H1 (cell line): ENCODE data around the gene SMCHD1. TPM values are rescaled to one million over a fixed set of nuclear protein-coding genes. Genes with fewer than 3 reads are reported as not detected.

Source experiments
- CTCF ChIA-PET: fragments of 300-600 bp; sonication (Branson Sonifier 250); formaldehyde crosslinking; loops from one replicate; lab custom pipeline; 2021; ENCODE audit not compliant: partially characterized antibody; lab: Charles Lee
- POLR2A ChIA-PET: fragments of 300-600 bp; sonication (Branson Sonifier 250); formaldehyde crosslinking; loops from one replicate; lab custom pipeline; 2021; ENCODE audit warnings: inconsistent platforms; ENCODE audit not compliant: partially characterized antibody; lab: Charles Lee
- DNase-seq, 2 experiments: peaks; one replicate each; pipeline versions ENCODE4 v3.0.0 to v3.0.0-alpha.2; 2010 to 2022; ENCODE audit warnings: low spot score in 2 of 2, low read depth in 1 of 2, mixed read lengths in 1 of 2
- FAIRE-seq: peaks from 2 replicates; lab custom pipeline; 2011; peaks lifted over from hg19 to GRCh38; lab: Jason Lieb, UNC
- H2AFZ ChIP-seq: 2 replicates; pipeline ENCODE4 v1.8.1; 2012; ENCODE audit warnings: low read length, inconsistent platforms
- H2AK5ac ChIP-seq: 2 replicates; pipeline ENCODE4 v1.6.1; 2013; ENCODE audit warnings: low read depth, low read length
- H2BK120ac ChIP-seq: replicated peaks from 2 replicates; pipeline ENCODE3; 2013; ENCODE audit warnings: low read depth, low read length, inconsistent platforms
- H2BK12ac ChIP-seq: 2 replicates; pipeline ENCODE4 v1.6.1; 2013; ENCODE audit warnings: low read depth, low read length
- H2BK15ac ChIP-seq: 2 replicates; pipeline ENCODE4 v1.6.1; 2013; ENCODE audit warnings: low read length
- H2BK20ac ChIP-seq: 2 replicates; pipeline ENCODE4 v1.6.1; 2013; ENCODE audit warnings: low read length
- H2BK5ac ChIP-seq: 2 replicates; pipeline ENCODE4 v1.6.1; 2013; ENCODE audit warnings: low read depth, low read length
- H3K14ac ChIP-seq: 2 replicates; pipeline ENCODE4 v1.6.1; 2013; ENCODE audit warnings: inconsistent platforms; ENCODE audit not compliant: insufficient read length
- H3K18ac ChIP-seq: 2 replicates; pipeline ENCODE4 v1.6.1; 2013; ENCODE audit warnings: low read length; ENCODE audit errors: extremely low read depth
- H3K23ac ChIP-seq: 2 replicates; pipeline ENCODE4 v1.6.1; 2013; ENCODE audit warnings: inconsistent platforms; ENCODE audit not compliant: insufficient read length
- H3K23me2 ChIP-seq: 2 replicates; pipeline ENCODE4 v1.6.1; 2013; ENCODE audit warnings: low read depth, low read length
- H3K27ac ChIP-seq: 2 replicates; pipeline ENCODE4 v1.6.1; 2011; ENCODE audit warnings: low read depth, low read length, inconsistent platforms
- H3K27me3 ChIP-seq, 4 experiments: replicated peaks in 1 of 4; 1 replicate in 1 of 4; 2 replicates in 3 of 4; pipeline versions ENCODE4 v1.6.1 to v1.8.1; 2011 to 2013; ENCODE audit warnings: low read length in 3 of 4, mild to moderate bottlenecking in 3 of 4, inconsistent platforms in 2 of 4, mixed read lengths in 2 of 4, moderate library complexity in 1 of 4; ENCODE audit not compliant: control insufficient read depth in 3 of 4, insufficient read depth in 3 of 4; ENCODE audit errors: extremely low read depth in 1 of 4
- H3K36me3 ChIP-seq, 4 experiments: 2 replicates each; pipeline versions ENCODE4 v1.6.1 to v1.8.1; 2011 to 2013; ENCODE audit warnings: mild to moderate bottlenecking in 4 of 4, low read length in 3 of 4, moderate library complexity in 2 of 4, control low read depth in 1 of 4, inconsistent platforms in 1 of 4; ENCODE audit not compliant: insufficient read depth in 4 of 4, control insufficient read depth in 2 of 4
- H3K4ac ChIP-seq: replicated peaks from 2 replicates; pipeline ENCODE3; 2013; ENCODE audit warnings: low read length, low read depth, mixed read lengths, inconsistent platforms; ENCODE audit not compliant: insufficient read length
- H3K4me1 ChIP-seq, 4 experiments: replicated peaks in 1 of 4; 1 replicate in 1 of 4; 2 replicates in 3 of 4; pipeline versions ENCODE4 v1.6.1 to v1.8.1; 2011 to 2013; ENCODE audit warnings: low read length in 3 of 4, inconsistent platforms in 2 of 4, mixed read lengths in 1 of 4; ENCODE audit not compliant: insufficient read depth in 4 of 4, control insufficient read depth in 3 of 4
- H3K4me2 ChIP-seq, 2 experiments: 2 replicates each; pipeline versions ENCODE4 v1.6.1 to v1.8.1; 2011 to 2013; ENCODE audit warnings: low read depth in 2 of 2, low read length in 2 of 2, control low read depth in 1 of 2, inconsistent platforms in 1 of 2, mild to moderate bottlenecking in 1 of 2; ENCODE audit not compliant: insufficient read depth in 1 of 2
- H3K4me3 ChIP-seq, 4 experiments: fragments of 200-600, 300-600 bp in 1 of 4; sonication (generic), shearing (Covaris generic), sonication (Bioruptor Twin) in 1 of 4; 2 replicates each; pipeline versions ENCODE4 v1.5.1 to v1.8.1; 2011 to 2016; ENCODE audit warnings: low read length in 4 of 4, low read depth in 3 of 4, control low read depth in 2 of 4, inconsistent platforms in 2 of 4, mild to moderate bottlenecking in 2 of 4, mixed read lengths in 1 of 4, moderate library complexity in 1 of 4; ENCODE audit not compliant: insufficient read depth in 2 of 4; ENCODE audit errors: extremely low read depth in 1 of 4
- H3K56ac ChIP-seq: replicated peaks from 2 replicates; pipeline ENCODE3; 2013; ENCODE audit warnings: low read depth, mild to moderate bottlenecking, mixed read lengths, low read length, inconsistent platforms; ENCODE audit not compliant: insufficient read length
- H3K79me1 ChIP-seq: 2 replicates; pipeline ENCODE4 v1.6.1; 2013; ENCODE audit warnings: low read depth, low read length, control low read depth
- H3K79me2 ChIP-seq, 2 experiments: 2 replicates each; pipeline versions ENCODE4 v1.6.1 to v1.8.1; 2012 to 2013; ENCODE audit warnings: low read length in 2 of 2, mild to moderate bottlenecking in 2 of 2, inconsistent platforms in 1 of 2; ENCODE audit not compliant: insufficient read depth in 2 of 2, control insufficient read depth in 1 of 2
- H3K9ac ChIP-seq, 4 experiments: replicated peaks in 1 of 4; 1 replicate in 1 of 4; 2 replicates in 3 of 4; pipeline versions ENCODE4 v1.6.1 to v1.8.1; 2011 to 2013; ENCODE audit warnings: low read depth in 3 of 4, low read length in 3 of 4, control low read depth in 2 of 4, mild to moderate bottlenecking in 2 of 4, moderate library complexity in 2 of 4, inconsistent platforms in 1 of 4; ENCODE audit errors: extremely low read depth in 1 of 4
- H3K9me3 ChIP-seq, 2 experiments: 2 replicates each; pipeline versions ENCODE4 v1.6.1 to v1.8.1; 2012 to 2013; ENCODE audit warnings: mild to moderate bottlenecking in 2 of 2, moderate library complexity in 2 of 2, control low read depth in 1 of 2, inconsistent platforms in 1 of 2, low read depth in 1 of 2, low read length in 1 of 2, mixed read lengths in 1 of 2; ENCODE audit not compliant: insufficient read depth in 2 of 2
- H4K20me1 ChIP-seq, 2 experiments: replicated peaks in 1 of 2; 2 replicates each; pipeline versions ENCODE3 to v1.8.1; 2011 to 2013; ENCODE audit warnings: inconsistent platforms in 2 of 2, low read length in 2 of 2, mild to moderate bottlenecking in 1 of 2; ENCODE audit not compliant: insufficient read depth in 2 of 2, control insufficient read depth in 1 of 2
- H4K5ac ChIP-seq: 2 replicates; pipeline ENCODE4 v1.6.1; 2013; ENCODE audit warnings: low read length, low read depth, mixed read lengths, inconsistent platforms; ENCODE audit not compliant: insufficient read length
- H4K8ac ChIP-seq: 2 replicates; pipeline ENCODE4 v1.8.0; 2013; ENCODE audit warnings: mild to moderate bottlenecking, moderate library complexity, low read length, inconsistent platforms; ENCODE audit not compliant: insufficient read depth; ENCODE audit errors: extremely low read depth
- H4K91ac ChIP-seq: replicated peaks from 2 replicates; pipeline ENCODE3; 2013; ENCODE audit warnings: low read length, mixed read lengths, inconsistent platforms; ENCODE audit not compliant: insufficient read length
- ASH2L ChIP-seq: fragments of 200-600, 300-600 bp; sonication (generic); IDR thresholded peaks from one replicate; pipeline ENCODE4 v1.7.1; 2017; ENCODE audit warnings: low read length
- BACH1 ChIP-seq: IDR thresholded peaks from 2 replicates; pipeline ENCODE4 v1.6.1; 2012; ENCODE audit warnings: low read length, improper control_type of control experiment
- CHD1 ChIP-seq: IDR thresholded peaks from 2 replicates; pipeline ENCODE4 v1.6.1; 2012; ENCODE audit warnings: low read depth, low read length, improper control_type of control experiment
- CTBP2 ChIP-seq: IDR thresholded peaks from 2 replicates; pipeline ENCODE4 v1.7.0; 2011; ENCODE audit warnings: borderline replicate concordance, mild to moderate bottlenecking, moderate library complexity, mixed read lengths, low read length; ENCODE audit not compliant: insufficient read depth, insufficient read length
- GABPA ChIP-seq: IDR thresholded peaks from 2 replicates; pipeline ENCODE4 v1.6.1; 2011; ENCODE audit warnings: mild to moderate bottlenecking, low read length, moderate library complexity, borderline replicate concordance; ENCODE audit not compliant: insufficient read depth
- GTF2F1 ChIP-seq: IDR thresholded peaks from 2 replicates; pipeline ENCODE4 v1.6.1; 2012; ENCODE audit warnings: low read depth, low read length, improper control_type of control experiment, borderline replicate concordance
- JUN ChIP-seq: IDR thresholded peaks from 2 replicates; pipeline ENCODE4 v1.6.1; 2011; ENCODE audit warnings: low read depth, mild to moderate bottlenecking, improper control_type of control experiment, low read length
- JUND ChIP-seq: IDR thresholded peaks from 2 replicates; pipeline ENCODE4 v1.6.1; 2011; ENCODE audit warnings: mild to moderate bottlenecking, improper control_type of control experiment, low read length
- KDM5A ChIP-seq: fragments of 200-600 bp; IDR thresholded peaks from 2 replicates; pipeline ENCODE4 v1.7.1; 2012; ENCODE audit warnings: mild to moderate bottlenecking, low read length, inconsistent platforms, mixed read lengths
- NRF1 ChIP-seq: IDR thresholded peaks from 2 replicates; pipeline ENCODE4 v1.6.1; 2011; ENCODE audit warnings: mild to moderate bottlenecking, low read depth, low read length, improper control_type of control experiment
- POU5F1 ChIP-seq: IDR thresholded peaks from 2 replicates; pipeline ENCODE4 v1.6.1; 2011; ENCODE audit warnings: low read depth, mild to moderate bottlenecking, low read length, moderate library complexity
- RAD21 ChIP-seq, 2 experiments: IDR thresholded peaks in 1 of 2; conservative IDR thresholded peaks in 1 of 2; 2 replicates each; pipeline ENCODE4 v1.6.1; 2011; ENCODE audit warnings: low read depth in 2 of 2, low read length in 2 of 2, improper control_type of control experiment in 1 of 2, inconsistent platforms in 1 of 2, mild to moderate bottlenecking in 1 of 2, moderate library complexity in 1 of 2
- RFX5 ChIP-seq: IDR thresholded peaks from 2 replicates; pipeline ENCODE4 v1.6.1; 2011; ENCODE audit warnings: low read depth, low read length, improper control_type of control experiment, borderline replicate concordance
- TCF12 ChIP-seq: IDR thresholded peaks from 2 replicates; pipeline ENCODE4 v1.6.1; 2011; ENCODE audit warnings: low read depth, mild to moderate bottlenecking, low read length
- WGBS, 2 experiments: shearing (Covaris generic) in 1 of 2; methylation state at CpG; one replicate each; pipeline versions ENCODE4 v1.1.6 to v1.1.7; 2013 to 2015; ENCODE audit warnings: low lambda C conversion rate in 2 of 2, mixed read lengths in 2 of 2, inconsistent platforms in 1 of 2, low coverage in 1 of 2, missing lambda C conversion rate in 1 of 2; ENCODE audit not compliant: insufficient replicate concordance in 2 of 2, insufficient coverage in 1 of 2, insufficient read length in 1 of 2; ENCODE audit errors: extremely low coverage in 1 of 2, missing lambda C conversion rate in 1 of 2; 5-methylcytosine and 5-hydroxymethylcytosine counted together
- polyA plus RNA-seq, 7 experiments: library from polyadenylated mRNA; depleted of rRNA in 3 of 7; stranded (reverse) in 5 of 7; unstranded in 2 of 7; fragments of >200 nt in 5 of 7; fragments of 200-250 nt in 2 of 7; gene quantifications; 1 replicate in 5 of 7; 2 replicates in 1 of 7; 4 replicates in 1 of 7; pipeline versions ENCODE4 v1.2.1 to v1.2.3, GENCODE V29; 2011 to 2013; ENCODE audit warnings: missing spikeins in 2 of 7, mixed read lengths in 2 of 7
- total RNA-seq: library from RNA; stranded (reverse); fragmentation: NEBNext Ultra II Directional; extraction: Animal tissue kit (Norgen Biotek cat#: 25700); gene quantifications from 2 replicates; pipeline ENCODE4 v1.2.1, GENCODE V29; 2021

Gene SMCHD1
- total and polyA plus RNA-seq, 2 of the 8 experiments (the other 6 are each of a cell fraction or from before 2014, with no cell fraction given) = 9.3 to 32.0 TPM

- Histone ChIP-seq H3K4ac (no peak overlapping the region), H2BK12ac (no peak overlapping the region), H3K4me3 (no peak overlapping the region), H4K8ac (no peak overlapping the region), H3K27me3 (no peaks in the 10 kb centered on the region), H2BK20ac (no peak overlapping the region), H3K4me2 (no peak overlapping the region), H3K18ac (no peak overlapping the region), H3K4me1 (no peaks in the 10 kb centered on the region), H2BK5ac (no peak overlapping the region), H4K91ac (no peak overlapping the region), H3K79me2 (peaks cover 0 to 20% of the 10 kb centered on the region in 2 experiments; a peak in 3 of 4 replicates), H3K36me3 (peaks cover 0 to 24% (median 4%) of the 10 kb centered on the region in 4 experiments; a peak in 4 of 8 replicates), H3K27ac (no peak overlapping the region), H2BK15ac (no peak overlapping the region), H3K9me3 (peaks cover 0 to 4% of the 10 kb centered on the region in 2 experiments; a peak in 1 of 4 replicates), H3K9ac (no peak overlapping the region), H4K5ac (no peak overlapping the region), H3K23ac (no peak overlapping the region), H4K20me1 (no peaks in the 10 kb centered on the region), H3K14ac (no peak overlapping the region), H3K23me2 (no peaks in the 10 kb centered on the region; the same call in 1 of the 2 replicates), H2AK5ac (no peak overlapping the region), H3K79me1 (no peaks in the 10 kb centered on the region), H3K56ac (no peak overlapping the region), H2BK120ac (no peak overlapping the region), H2AFZ (no peak overlapping the region)
- FAIRE-seq (no peak), DNase-seq (no peak)
- ChIA-PET POLR2A (no interaction called here), CTCF (no interaction called here)
- WGBS, 2 experiments = 90 to 100% methylated on average over 1 to 3 of the region's 3 CpGs
- TF ChIP-seq TCF12 (no peak), ASH2L (no peak), JUND (no peak), RAD21 (IDR thresholded peaks at IDR 0.05 in 1 of 2, conservative IDR thresholded peaks at IDR 0.05 in 1 of 2; ENCODE audit: low read depth in 2 of 2, low read length in 2 of 2) (no peak), POU5F1 (no peak), BACH1 (no peak), KDM5A (no peak), JUN (no peak), CTBP2 (no peak), GTF2F1 (no peak), GABPA (no peak), CHD1 (no peak), RFX5 (no peak), NRF1 (no peak)
Observed at GRCh38 chr18:2686349-2686968, 30.9 kb downstream of the SMCHD1 start.
